ENCODE measurements around the gene CNTROB.
"Not testable (repeated sequence)": the region's sequence is repeated elsewhere in the genome, so short reads cannot be mapped to it uniquely, and the experiment has no call there.

The CNTROB gene

GRCh38 chr17:7935859-7936258, 3.9 kb downstream of the CNTROB start:
- Histone ChIP-seq H3K27ac (ENCODE audit: low read depth, low read length) (no peak overlapping the region), H3K36me3 (ENCODE audit: control insufficient read depth, insufficient read depth, low read length) (peaks cover 16% of the 10 kb centered on the region), H3K4me3 (ENCODE audit: low read length) (no peak overlapping the region), H3K4me1 (ENCODE audit: control insufficient read depth, insufficient read depth, low read length) (peaks cover 10% of the 10 kb centered on the region), H3K9ac (ENCODE audit: low read length) (no peak overlapping the region), H3K27me3 (ENCODE audit: control insufficient read depth, insufficient read depth, low read length) (no peaks in the 10 kb centered on the region)

DNA sequence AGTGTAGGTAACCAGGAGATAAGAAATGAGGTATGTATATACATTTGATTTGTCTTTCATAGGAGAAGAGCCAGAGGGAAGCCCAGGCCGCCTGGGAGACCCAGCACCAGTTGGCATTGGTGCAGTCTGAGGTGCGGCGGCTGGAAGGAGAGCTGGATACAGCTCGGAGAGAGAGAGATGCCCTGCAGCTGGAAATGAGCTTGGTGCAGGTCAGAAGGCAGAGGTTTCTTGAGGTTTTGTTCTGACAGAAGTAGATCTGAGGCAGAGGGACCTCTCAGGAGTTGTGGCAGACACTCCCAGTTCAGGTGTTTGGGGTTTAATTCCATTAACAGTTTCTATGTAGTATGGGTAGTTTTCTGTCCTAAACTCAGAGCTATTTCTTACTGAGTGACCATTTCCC, 8.0 kb downstream of the CNTROB start:
- Histone ChIP-seq H3K27ac (ENCODE audit: low read depth, low read length) (no peak overlapping the region), H3K27me3 (ENCODE audit: control insufficient read depth, insufficient read depth, low read length) (no peaks in the 10 kb centered on the region), H3K4me1 (ENCODE audit: control insufficient read depth, insufficient read depth, low read length) (no peaks in the 10 kb centered on the region), H3K4me3 (ENCODE audit: low read length) (no peak overlapping the region), H3K36me3 (ENCODE audit: control insufficient read depth, insufficient read depth, low read length) (peaks cover 31% of the 10 kb centered on the region), H3K9ac (ENCODE audit: low read length) (no peak overlapping the region)

- Histone ChIP-seq H3K4me3 (ENCODE audit: low read length) (no peak overlapping the region), H3K4me1 (ENCODE audit: control insufficient read depth, insufficient read depth, low read length) (no peaks in the 10 kb centered on the region), H3K36me3 (ENCODE audit: control insufficient read depth, insufficient read depth, low read length) (peaks cover 35% of the 10 kb centered on the region), H3K27ac (ENCODE audit: low read depth, low read length) (no peak overlapping the region), H3K27me3 (ENCODE audit: control insufficient read depth, insufficient read depth, low read length) (no peaks in the 10 kb centered on the region), H3K9ac (ENCODE audit: low read length) (no peak overlapping the region)
These were observed 8.7 kb downstream of the CNTROB start for GRCh38 chr17:7940743-7941142.

DNA sequence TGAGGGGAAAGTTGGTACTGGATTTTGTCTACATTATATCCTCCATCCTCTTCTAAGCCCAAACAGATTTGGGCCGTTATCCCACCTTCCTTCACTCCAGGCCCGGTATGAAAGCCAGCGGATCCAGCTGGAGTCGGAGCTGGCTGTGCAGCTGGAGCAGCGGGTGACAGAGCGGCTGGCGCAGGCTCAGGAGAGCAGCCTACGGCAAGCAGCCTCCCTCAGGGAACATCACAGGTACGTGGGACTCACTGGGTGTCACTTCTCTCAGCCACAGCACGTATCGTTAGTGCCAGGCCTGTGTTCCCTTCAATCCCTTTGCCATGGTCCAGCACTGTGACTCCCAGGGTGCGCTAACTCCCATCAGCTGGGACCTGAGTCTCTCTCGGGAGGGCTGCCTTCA, 11.3 kb downstream of the CNTROB start:
- Histone ChIP-seq H3K4me3 (ENCODE audit: low read length) (no peak overlapping the region), H3K27ac (ENCODE audit: low read depth, low read length) (no peak overlapping the region), H3K36me3 (ENCODE audit: control insufficient read depth, insufficient read depth, low read length) (peaks cover 45% of the 10 kb centered on the region), H3K27me3 (ENCODE audit: control insufficient read depth, insufficient read depth, low read length) (no peaks in the 10 kb centered on the region), H3K9ac (ENCODE audit: low read length) (no peak overlapping the region), H3K4me1 (ENCODE audit: control insufficient read depth, insufficient read depth, low read length) (no peaks in the 10 kb centered on the region)

DNA sequence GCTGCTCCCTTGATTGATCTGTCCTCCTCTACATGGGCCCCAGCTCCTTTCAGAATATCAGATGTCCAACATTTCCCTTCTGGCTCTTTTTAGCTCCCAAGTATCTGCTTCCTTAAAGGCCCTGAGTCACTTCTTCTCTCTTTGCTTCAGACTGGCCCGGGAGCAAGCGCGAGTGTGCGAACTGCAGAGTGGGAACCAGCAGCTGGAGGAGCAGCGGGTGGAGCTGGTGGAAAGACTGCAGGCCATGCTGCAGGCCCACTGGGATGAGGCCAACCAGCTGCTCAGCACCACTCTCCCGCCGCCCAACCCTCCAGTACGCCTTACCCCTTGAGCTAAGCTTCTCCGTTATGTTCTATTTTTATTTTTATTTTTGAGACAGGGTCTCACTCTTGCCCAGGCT, 12.3 kb downstream of the CNTROB start:
- Histone ChIP-seq H3K4me1 (ENCODE audit: control insufficient read depth, insufficient read depth, low read length) (no peaks in the 10 kb centered on the region), H3K4me3 (ENCODE audit: low read length) (no peak overlapping the region), H3K36me3 (ENCODE audit: control insufficient read depth, insufficient read depth, low read length) (peaks cover 50% of the 10 kb centered on the region), H3K27me3 (ENCODE audit: control insufficient read depth, insufficient read depth, low read length) (no peaks in the 10 kb centered on the region), H3K27ac (ENCODE audit: low read depth, low read length) (no peak overlapping the region), H3K9ac (ENCODE audit: low read length) (no peak overlapping the region)

DNA sequence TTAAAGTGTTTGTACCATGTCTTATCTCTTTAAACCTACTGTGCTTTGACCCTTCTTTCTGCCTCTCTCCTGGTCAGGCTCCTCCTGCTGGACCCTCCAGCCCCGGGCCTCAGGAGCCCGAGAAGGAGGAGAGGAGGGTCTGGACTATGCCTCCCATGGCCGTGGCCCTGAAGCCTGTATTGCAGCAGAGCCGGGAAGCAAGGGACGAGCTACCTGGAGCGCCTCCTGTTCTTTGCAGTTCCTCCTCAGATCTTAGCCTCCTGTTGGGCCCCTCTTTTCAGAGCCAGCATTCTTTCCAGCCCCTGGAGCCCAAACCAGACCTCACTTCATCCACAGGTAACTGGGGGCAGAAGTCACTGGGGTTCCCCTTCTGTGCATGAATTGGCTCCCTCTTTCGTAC, 13.6 kb downstream of the CNTROB start:
- no peak overlapping the region for H3K9ac ChIP-seq (ENCODE audit: low read length)
- peaks cover 42% of the 10 kb centered on the region for H3K36me3 ChIP-seq (ENCODE audit: control insufficient read depth, insufficient read depth, low read length)
- H3K27ac ChIP-seq (ENCODE audit: low read depth, low read length), result no peak overlapping the region

DNA sequence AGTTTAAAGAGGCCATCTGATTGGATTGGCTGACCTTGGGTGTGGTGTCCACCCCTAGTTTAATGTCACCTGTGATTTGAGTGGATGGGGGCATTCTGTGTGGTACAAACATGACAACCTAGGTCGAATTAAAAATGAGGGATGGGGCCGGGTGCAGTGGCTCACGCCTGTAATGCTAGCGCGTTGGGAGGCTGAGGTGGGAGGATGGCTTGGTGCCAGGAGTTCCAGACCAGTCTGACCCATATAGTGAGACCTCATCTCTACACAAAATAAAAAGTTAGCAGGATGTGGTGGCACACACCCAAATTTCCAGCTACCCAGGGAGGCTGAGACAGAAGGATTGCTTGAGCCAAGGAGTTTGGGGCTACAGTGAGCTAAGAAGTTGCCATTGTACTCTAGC, 14.4 kb downstream of the CNTROB start:
- H3K36me3 ChIP-seq (ENCODE audit: control insufficient read depth, insufficient read depth, low read length), result peaks cover 42% of the 10 kb centered on the region
- H3K27me3 ChIP-seq (ENCODE audit: control insufficient read depth, insufficient read depth, low read length), result no peaks in the 10 kb centered on the region
- H3K9ac ChIP-seq (ENCODE audit: low read length), result no peak overlapping the region
- H3K4me3 ChIP-seq (ENCODE audit: low read length), result no peak overlapping the region
- H3K4me1 ChIP-seq (ENCODE audit: control insufficient read depth, insufficient read depth, low read length), result no peaks in the 10 kb centered on the region
- H3K27ac ChIP-seq (ENCODE audit: low read depth, low read length), result no peak overlapping the region

More for the DNA sequence above, 13.6 kb downstream of the CNTROB start:
- H3K27me3 ChIP-seq (ENCODE audit: control insufficient read depth, insufficient read depth, low read length), result no peaks in the 10 kb centered on the region
- no peaks in the 10 kb centered on the region for H3K4me1 ChIP-seq (ENCODE audit: control insufficient read depth, insufficient read depth, low read length)
- H3K4me3 ChIP-seq (ENCODE audit: low read length), result no peak overlapping the region

- peaks cover 42% of the 10 kb centered on the region for H3K36me3 ChIP-seq (ENCODE audit: control insufficient read depth, insufficient read depth, low read length)
- H3K4me3 ChIP-seq (ENCODE audit: low read length), result no peak overlapping the region
- no peaks in the 10 kb centered on the region for H3K27me3 ChIP-seq (ENCODE audit: control insufficient read depth, insufficient read depth, low read length)
- H3K4me1 ChIP-seq (ENCODE audit: control insufficient read depth, insufficient read depth, low read length), result peaks cover 3% of the 10 kb centered on the region
- no peak overlapping the region for H3K27ac ChIP-seq (ENCODE audit: low read depth, low read length)
- no peak overlapping the region for H3K9ac ChIP-seq (ENCODE audit: low read length)
These were observed 15.6 kb downstream of the CNTROB start for GRCh38 chr17:7947651-7948050.

GRCh38 chr17:7950578-7950977, 18.6 kb downstream of the CNTROB start:
- Histone ChIP-seq H3K4me3 (ENCODE audit: low read length) (no peak overlapping the region), H3K9ac (ENCODE audit: low read length) (no peak overlapping the region), H3K27me3 (ENCODE audit: control insufficient read depth, insufficient read depth, low read length) (no peaks in the 10 kb centered on the region), H3K4me1 (ENCODE audit: control insufficient read depth, insufficient read depth, low read length) (peaks cover 9% of the 10 kb centered on the region), H3K27ac (ENCODE audit: low read depth, low read length) (no peak overlapping the region), H3K36me3 (ENCODE audit: control insufficient read depth, insufficient read depth, low read length) (peaks cover 25% of the 10 kb centered on the region)

- H3K27ac ChIP-seq (ENCODE audit: low read depth, low read length), result peak overlapping the region; percentile 72
- H3K4me3 ChIP-seq (ENCODE audit: low read length), result no peak overlapping the region
- peaks cover 19% of the 10 kb centered on the region for H3K36me3 ChIP-seq (ENCODE audit: control insufficient read depth, insufficient read depth, low read length)
- H3K9ac ChIP-seq (ENCODE audit: low read length), result no peak overlapping the region
- no peaks in the 10 kb centered on the region for H3K27me3 ChIP-seq (ENCODE audit: control insufficient read depth, insufficient read depth, low read length)
- peaks cover 13% of the 10 kb centered on the region for H3K4me1 ChIP-seq (ENCODE audit: control insufficient read depth, insufficient read depth, low read length)
These were observed 19.3 kb downstream of the CNTROB start for GRCh38 chr17:7951143-7951792.

GRCh38 chr17:7953266-7953665, 21.3 kb downstream of the CNTROB start:
- not testable (repeated sequence) for H3K27me3 ChIP-seq (ENCODE audit: control insufficient read depth, insufficient read depth, low read length); H3K36me3 ChIP-seq (ENCODE audit: control insufficient read depth, insufficient read depth, low read length); H3K4me3 ChIP-seq (ENCODE audit: low read length); H3K27ac ChIP-seq (ENCODE audit: low read depth, low read length); H3K9ac ChIP-seq (ENCODE audit: low read length)
- peaks cover 13% of the 10 kb centered on the region for H3K4me1 ChIP-seq (ENCODE audit: control insufficient read depth, insufficient read depth, low read length)

DNA sequence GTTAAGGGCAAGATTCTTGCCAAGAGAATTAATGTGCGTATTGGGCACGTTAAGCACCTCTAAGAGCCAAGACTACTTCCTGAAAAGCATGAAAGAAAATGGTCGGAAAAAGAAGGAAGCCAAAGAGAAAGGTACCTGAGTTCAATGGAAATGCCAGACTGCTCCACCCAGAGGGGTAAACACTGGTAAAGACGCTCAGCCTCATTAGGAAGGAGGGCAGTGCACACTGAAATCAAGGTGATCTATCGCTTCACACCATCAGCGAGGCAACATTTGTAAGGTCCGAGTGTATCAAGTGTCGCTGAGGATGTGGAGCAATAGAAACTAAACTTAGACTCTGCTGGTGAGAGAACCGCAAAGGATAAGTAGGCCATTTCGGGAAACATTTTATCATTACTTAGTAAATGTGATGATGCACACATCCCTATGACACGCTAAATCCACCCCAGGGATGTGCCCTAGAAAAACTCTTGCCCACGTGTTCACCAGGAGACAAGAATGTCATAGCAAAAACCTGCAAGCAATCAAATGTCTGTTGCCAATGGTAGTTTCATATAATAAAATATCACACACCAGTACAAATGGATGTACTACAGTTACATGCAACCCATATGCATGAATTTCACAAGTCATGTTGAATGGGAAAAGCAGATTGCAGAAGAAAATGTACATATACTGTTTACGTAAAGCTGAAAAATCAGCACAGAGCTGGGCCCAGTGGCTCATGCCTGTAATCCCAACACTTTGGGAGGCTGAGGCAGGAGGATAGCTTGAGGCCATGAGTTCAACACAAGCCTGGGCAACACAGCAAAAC, 23.6 kb downstream of the CNTROB start:
- H3K4me1 ChIP-seq (ENCODE audit: control insufficient read depth, insufficient read depth, low read length), result peaks cover 13% of the 10 kb centered on the region
- no peak overlapping the region for H3K9ac ChIP-seq (ENCODE audit: low read length)
- H3K4me3 ChIP-seq (ENCODE audit: low read length), result no peak overlapping the region
- H3K27me3 ChIP-seq (ENCODE audit: control insufficient read depth, insufficient read depth, low read length), result no peaks in the 10 kb centered on the region
- H3K27ac ChIP-seq (ENCODE audit: low read depth, low read length), result peak overlapping the region; percentile 76
- H3K36me3 ChIP-seq (ENCODE audit: control insufficient read depth, insufficient read depth, low read length), result no peaks in the 10 kb centered on the region
